Esophagus squamous epithelium (tissue), 4 donors: Measurements from ENCODE around the gene AUTS2.

ENCODE experiments used
- POLR2A ChIP-seq, 4 donors: fragments of 450-650 bp; IDR thresholded peaks; one replicate each; pipeline ENCODE4 v1.6.1; 2017; ENCODE audit warnings: antibody characterized with exemption in 4 of 4, mild to moderate bottlenecking in 4 of 4, moderate library complexity in 3 of 4
- TF ChIP-seq, protein P1 (sequence below), 6 experiments: fragments of 450-650 bp in 4 of 6; fragments of 200-600 bp in 2 of 6; sonication (generic) in 2 of 6; IDR thresholded peaks; one replicate each; pipeline ENCODE4 v1.5.1; 2016 to 2019; ENCODE audit warnings: antibody characterized with exemption in 6 of 6, mild to moderate bottlenecking in 4 of 6, moderate library complexity in 4 of 6

GRCh38 chr7:70512144-70512543, 913.9 kb downstream of the AUTS2 start:
- no peak for TF ChIP-seq POLR2A (IDR thresholded peaks at IDR 0.05)
- TF ChIP-seq, protein P1, sequence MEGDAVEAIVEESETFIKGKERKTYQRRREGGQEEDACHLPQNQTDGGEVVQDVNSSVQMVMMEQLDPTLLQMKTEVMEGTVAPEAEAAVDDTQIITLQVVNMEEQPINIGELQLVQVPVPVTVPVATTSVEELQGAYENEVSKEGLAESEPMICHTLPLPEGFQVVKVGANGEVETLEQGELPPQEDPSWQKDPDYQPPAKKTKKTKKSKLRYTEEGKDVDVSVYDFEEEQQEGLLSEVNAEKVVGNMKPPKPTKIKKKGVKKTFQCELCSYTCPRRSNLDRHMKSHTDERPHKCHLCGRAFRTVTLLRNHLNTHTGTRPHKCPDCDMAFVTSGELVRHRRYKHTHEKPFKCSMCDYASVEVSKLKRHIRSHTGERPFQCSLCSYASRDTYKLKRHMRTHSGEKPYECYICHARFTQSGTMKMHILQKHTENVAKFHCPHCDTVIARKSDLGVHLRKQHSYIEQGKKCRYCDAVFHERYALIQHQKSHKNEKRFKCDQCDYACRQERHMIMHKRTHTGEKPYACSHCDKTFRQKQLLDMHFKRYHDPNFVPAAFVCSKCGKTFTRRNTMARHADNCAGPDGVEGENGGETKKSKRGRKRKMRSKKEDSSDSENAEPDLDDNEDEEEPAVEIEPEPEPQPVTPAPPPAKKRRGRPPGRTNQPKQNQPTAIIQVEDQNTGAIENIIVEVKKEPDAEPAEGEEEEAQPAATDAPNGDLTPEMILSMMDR (IDR thresholded peaks at IDR 0.05) = no peak
